Left renal cortex interstitium (tissue), 4 donors: Measurements from ENCODE around the gene RGS11. TPM values are rescaled to one million over a fixed set of nuclear protein-coding genes. Genes with fewer than 3 reads are reported as not detected.

Experiments
- DNase-seq, 4 donors: peaks; one replicate each; pipeline ENCODE4 v3.0.0-alpha.2; 2013; ENCODE audit warnings: low read depth in 4 of 4, low spot score in 2 of 4, missing footprints in 1 of 4
- polyA plus RNA-seq, 4 donors: library from polyadenylated mRNA; unstranded; fragments of 120-200 nt; gene quantifications; one replicate each; pipeline ENCODE4 v1.2.1, GENCODE V29; 2013; ENCODE audit not compliant: insufficient read length in 4 of 4

RGS11 gene
- polyA plus RNA-seq, 4 donors = 0.46 to 2.7 (median 1.8) TPM

DNA sequence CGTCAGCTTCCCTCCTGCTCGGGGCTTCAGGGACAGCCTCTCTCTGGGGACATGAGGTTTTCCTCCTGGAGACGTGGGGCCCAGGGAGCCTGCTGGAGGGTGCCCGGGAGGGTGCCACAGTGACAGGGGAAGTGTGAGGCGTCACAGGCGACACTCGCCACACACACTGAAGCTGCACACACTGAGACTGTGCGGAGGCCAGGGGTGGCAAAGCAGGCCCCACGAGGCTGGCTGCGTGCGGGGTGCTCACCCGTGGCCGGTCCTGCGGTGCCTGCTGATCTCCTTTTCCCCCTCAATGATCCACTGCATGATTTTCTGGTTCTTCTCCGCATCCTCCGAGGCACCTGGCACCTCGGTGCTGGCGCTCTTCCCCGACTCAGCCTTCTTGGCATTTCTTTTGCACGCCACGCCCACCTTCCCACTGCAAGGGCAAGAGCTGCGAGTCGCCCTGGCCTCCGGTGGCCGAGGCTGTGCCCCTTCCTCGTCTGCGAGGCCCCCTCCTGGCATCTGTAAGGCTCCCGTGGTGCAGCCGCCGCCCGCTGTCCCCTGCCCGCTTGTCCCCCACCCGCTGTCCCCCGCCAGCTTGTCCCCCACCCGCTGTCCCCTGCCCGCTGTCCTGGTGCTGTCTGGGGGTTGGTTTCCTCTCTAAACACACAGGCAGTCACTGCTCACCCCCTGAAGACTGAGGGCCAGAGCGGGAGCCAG, 21.2 kb upstream of the RGS11 start:
- no peak for DNase-seq

DNA sequence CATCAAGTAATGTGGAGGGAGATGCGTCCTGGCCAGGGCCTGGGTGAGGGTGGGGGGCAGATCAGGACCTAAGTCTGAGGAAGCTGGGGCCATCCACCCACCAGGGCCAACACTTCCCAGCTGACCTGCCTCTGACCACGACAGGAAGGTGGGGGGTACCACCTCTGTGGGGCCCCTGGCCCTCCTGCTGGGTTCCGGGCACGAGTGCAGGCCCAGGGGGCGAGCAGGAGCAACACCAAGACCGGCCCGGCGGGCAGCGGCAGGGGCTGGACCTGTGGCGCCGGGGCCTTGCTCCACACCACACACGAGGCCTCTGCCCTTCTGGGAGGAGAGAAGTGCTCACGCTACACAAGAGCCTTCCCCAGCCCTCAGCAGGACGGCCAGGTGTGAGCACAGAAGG, 20.5 kb upstream of the RGS11 start:
- DNase-seq = no peak

DNA sequence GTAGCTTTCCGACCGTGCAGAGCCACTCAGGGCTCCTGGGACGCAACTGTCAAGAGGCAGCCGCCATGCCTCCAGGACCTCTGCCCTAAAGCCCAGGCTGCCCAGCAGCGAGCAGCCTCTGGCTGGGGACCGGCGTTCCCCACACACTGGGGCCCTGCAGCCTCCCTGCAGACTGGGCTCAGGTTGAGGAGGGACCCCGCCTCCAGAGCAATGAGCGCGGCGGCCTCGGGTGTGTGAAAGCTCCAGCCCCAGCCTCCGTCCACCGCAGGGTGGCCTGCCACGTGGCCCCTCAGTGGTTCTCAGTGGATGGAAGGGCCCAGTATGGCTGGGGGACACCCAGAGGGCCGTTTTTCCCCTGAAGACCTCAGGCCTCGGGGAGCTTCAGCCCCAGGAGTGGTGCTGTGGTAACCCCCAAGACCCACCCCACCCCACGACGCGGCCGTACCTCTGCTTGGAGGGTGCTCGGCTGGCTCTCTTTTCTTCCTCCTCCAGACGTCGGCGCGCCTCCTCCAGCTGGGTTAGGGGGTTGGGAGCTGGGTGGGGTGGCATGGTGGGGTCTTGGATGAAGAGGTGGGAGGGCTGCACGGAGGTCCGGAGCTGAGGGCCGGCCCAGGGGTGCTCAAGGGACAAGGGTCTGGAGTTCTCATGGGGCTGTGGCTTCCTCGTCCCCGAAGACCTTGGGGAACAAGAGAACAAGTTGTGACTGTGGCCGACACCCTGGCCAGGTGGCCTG, 17.5 kb upstream of the RGS11 start:
- no peak for DNase-seq

DNA sequence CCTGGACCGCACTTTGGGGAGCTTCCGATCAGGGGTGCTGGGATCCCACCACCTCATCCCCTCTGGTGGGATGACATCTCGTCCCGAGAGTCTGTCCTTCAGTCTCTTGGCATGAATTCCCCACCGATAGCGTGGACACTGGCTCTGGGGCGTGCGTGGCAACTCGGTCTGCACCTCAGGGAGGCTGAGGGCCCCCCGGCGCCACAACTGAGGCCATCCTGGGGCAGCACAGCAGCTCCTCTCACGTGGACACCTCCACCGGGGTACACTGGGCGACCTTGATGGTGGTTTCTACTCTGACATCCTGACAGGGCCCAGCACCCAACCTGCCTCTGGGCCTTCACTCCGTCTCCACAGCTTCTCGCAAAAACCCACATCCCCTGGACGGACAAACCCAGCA, 15.8 kb upstream of the RGS11 start:
- DNase-seq = no peak

DNA sequence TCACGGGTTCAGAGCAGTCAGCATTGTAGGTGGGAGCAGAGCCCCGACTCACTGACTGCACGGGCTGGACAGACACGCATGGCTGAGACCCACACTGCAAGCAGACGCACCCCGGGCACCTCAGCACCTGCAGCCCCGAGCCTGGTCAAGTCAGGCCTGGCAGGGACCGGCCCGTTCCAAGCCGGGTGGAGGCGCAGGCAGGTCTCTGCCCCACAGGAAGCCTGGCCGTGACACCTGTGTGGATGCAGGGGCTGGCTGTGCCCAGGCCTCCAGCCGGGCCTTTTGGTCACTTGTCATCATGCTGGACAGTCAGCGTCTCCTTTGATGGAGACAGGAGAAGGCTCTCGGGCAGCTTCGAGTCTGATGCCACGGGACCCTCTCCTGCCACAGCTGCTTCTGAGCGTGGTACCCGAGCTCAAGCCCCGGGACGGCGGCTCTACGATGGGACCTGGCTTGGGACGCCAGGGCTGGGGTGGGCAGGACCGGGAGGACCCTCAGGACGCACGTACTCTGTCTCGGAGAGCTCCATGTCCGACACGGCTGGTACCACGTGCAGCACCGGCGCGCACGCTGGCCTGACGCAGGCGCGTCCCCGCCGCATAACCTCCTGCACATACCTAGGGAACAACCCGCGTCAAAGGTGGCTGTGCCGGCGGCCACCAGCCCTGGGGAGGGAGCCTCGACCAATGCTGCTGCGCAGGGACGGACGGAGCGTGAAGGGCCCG, 15.1 kb upstream of the RGS11 start:
- no peak for DNase-seq

DNA sequence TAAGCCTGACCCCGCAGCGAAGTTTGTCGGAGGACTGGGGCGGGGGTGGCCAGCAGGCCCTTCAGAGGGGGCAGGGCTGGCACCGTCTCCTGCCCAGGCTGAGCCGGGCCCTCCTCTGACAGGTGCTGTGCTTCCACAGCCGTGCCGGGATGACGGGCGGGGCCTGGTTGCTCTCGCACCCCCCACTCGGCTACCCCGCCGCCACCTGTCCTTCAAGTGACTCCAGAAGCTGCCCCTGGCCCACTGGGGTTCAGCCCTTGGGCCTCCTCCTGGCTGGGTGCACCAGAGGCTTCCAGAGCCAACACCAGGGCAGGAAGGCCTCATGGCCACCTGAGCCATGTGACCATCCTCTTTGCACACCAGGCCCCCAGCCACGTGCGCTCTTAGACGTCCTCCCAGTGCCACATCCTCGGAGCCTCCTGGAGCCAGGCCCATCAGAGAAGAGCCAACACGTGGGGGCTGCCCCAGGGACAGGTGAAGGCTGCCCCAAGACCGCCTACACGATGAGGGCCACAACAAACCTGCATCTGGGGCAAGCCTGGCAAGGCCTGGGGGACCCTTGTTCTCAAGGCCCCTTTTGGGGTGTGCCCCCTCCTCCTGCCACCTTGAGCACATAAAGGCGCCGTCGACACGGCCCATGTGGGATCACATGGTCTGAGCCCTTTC, 14.4 kb upstream of the RGS11 start:
- DNase-seq = no peak

DNA sequence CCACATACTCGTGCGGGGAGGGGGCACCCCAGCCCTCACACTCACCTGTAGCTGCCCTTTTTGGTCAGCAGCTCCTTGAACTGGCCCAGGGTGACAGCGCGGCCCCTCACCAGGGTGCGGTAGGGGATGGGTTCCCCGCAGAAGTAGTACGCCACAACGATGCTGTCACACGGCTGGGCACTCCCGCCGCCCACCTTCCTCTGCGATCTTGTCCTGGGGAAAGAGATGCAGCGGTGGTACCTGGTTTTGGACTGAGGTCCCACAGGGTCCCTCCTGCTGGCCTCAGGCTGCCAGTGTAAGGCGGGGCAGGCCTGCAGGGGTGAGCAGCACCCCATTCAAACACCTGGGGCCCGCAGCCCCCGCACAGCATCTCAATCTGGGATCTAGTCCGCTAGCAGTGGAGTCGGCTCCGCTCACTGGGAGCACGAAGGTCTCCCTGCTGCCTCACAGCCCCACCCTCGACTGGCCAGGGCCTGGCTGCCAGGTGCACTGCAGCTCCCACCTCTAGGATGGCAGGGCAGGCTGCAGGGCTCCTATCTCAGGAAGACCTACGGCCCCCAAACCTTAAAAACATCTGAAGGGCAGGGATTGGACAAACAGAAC, 13.8 kb upstream of the RGS11 start:
- no peak for DNase-seq

DNA sequence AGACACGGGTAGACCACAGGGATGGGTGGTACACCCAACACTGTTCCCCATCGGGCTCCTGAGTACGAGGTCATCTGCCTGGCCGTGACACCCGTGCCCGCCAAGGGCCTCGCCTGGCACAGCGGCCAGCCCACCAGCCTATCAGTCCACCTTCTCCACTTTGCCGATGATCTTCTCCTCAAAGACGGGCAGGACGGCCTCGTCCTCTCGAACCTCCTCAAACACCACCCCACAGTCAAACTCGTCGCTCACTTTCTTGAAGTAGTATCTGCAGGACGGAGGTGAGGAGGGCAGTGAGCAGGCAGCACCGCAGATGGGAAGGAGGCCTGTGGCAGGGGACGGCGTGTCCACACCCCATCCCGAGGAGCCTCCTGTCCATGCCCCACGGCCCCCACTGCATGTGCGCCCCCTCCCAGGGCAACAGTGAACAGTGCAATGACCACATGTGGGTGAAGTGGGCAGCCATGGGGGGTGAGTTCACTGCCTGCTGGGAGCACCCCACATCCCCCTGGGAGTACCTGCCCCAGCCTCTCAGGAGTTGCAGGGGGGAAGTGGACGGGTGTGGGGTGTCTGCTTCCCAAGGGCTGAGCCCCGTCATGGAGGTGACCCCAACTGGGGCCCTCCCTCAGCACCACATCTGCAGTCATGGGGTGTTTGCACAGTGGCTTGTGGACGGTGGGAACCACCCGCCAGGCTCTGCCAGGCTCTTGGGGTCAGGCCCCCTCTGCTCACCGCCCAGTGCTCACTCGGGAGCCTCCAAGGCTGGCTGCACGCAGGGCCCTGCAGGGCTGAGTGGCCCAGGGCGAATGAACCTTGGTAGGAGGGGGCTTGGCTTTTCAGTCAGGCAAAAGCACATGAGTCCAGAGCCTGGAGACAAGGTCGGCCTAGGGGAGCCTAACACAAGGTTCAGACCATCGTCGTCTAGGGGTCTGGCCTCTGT, 12.5 kb upstream of the RGS11 start:
- DNase-seq = no peak

DNA sequence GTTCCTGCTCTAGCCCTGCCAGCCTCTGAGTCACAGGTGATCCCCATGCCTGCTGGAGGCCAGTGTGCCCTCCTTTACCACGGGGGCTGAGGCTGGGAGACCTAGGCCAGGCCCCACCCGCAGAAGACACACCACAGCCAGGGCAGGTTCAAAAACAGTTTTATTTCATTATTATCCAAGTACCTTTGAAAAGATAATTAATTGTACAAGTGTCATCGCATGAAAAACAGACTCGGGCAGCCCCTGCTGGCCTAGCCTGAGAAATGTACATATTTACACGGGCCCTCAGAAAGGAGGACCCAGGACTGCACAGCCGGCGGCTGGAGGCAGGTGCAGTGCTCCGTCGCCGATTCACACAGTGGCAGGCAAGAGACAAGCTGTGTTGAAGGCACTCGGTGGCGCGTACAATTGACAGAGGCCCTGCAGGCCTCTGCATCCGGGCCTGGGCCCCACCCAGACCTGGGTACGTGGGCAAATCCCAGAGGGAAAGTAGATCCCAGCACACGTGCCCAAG, 11.6 kb upstream of the RGS11 start:
- DNase-seq = no peak

DNA sequence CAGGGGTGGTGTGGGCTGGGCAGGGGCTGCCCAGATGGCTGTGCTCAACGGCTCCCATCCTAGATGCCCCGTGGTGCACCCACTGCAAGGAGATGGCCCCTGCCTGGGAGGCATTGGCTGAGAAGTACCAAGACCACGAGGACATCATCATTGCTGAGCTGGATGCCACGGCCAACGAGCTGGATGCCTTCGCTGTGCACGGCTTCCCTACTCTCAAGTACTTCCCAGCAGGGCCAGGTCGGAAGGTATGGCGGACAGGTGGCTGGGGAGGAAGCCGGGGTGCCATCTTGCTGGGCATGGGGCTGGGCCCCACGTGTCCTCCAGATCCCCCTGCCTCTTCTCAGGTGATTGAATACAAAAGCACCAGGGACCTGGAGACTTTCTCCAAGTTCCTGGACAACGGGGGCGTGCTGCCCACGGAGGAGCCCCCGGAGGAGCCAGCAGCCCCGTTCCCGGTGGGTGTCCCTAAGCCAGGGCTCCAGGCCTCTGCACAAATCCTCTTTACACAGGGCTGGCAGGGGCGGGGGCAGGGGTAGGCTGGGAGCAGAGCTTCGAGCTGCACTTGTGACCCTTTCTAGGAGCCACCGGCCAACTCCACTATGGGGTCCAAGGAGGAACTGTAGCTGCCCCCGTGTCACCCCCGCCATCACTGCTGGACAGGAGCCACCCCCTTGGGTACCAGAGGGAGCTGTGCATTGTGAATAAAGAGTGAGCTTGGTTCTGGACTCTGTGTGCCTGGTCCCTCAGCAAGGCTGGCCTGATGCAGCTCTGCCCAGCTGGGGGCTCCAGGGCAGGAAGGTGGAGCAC, 10.9 kb upstream of the RGS11 start:
- no peak for DNase-seq

DNA sequence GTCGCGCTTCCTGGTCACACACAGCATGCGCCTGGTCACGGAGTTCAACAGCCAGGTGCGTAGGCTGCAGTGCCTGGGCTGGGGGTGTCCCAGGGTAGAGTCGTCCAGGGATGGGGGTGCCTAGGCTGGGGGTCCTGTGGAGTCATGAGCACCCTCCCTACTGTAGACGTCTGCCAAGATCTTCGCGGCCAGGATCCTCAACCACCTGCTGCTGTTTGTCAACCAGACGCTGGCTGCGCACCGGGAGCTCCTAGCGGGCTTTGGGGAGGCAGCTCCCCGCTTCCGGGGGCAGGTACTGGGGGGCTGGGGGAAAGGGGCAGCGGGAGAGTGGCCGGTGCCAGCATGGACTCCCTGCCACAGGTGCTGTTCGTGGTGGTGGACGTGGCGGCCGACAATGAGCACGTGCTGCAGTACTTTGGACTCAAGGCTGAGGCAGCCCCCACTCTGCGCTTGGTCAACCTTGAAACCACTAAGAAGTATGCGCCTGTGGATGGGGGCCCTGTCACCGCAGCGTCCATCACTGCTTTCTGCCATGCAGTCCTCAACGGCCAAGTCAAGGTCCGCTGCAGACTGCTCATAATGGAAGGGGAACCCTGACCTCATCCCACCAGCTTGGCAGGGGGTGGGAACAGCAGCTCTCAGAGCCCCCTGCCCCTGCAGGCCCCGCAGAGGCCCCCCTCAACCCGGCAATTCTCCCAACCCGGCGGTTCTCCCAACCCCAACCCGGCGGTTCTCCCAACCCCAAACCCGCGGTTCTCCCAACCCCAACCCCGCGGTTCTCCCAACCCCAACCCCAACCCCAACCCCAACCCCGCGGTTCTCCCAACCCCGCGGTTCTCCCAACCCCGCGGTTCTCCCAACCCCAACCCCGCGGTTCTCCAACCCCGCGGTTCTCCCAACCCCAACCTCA, 9.7 kb upstream of the RGS11 start:
- DNase-seq = no peak

DNA sequence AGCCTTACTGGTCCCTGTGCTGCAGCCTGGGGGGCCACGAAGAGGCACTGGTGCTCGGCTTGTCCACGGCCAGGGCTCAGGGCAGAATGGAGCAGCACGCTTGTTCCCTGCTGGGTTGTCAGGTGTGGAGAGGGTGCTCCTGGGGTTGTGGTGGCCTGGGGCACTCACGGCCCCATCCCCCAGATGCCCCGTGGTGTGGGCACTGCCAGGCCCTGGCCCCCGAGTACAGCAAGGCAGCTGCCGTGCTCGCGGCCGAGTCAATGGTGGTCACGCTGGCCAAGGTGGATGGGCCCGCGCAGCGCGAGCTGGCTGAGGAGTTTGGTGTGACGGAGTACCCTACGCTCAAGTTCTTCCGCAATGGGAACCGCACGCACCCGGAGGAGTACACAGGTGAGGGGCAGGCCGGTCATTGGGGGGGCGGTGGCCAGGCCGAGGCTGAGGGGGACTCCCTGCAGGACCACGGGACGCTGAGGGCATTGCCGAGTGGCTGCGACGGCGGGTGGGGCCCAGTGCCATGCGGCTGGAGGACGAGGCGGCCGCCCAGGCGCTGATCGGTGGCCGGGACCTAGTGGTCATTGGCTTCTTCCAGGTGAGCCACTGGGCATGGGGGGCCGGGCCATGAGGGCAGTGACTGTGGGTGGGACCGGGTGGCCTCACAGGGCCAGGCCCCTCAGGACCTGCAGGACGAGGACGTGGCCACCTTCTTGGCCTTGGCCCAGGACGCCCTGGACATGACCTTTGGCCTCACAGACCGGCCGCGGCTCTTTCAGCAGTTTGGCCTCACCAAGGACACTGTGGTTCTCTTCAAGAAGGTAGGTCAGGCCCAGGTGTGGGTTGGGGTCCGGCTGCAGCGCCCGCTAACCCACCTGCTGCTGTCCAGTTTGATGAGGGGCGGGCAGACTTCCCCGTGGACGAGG, 8.7 kb upstream of the RGS11 start:
- no peak for DNase-seq

DNA sequence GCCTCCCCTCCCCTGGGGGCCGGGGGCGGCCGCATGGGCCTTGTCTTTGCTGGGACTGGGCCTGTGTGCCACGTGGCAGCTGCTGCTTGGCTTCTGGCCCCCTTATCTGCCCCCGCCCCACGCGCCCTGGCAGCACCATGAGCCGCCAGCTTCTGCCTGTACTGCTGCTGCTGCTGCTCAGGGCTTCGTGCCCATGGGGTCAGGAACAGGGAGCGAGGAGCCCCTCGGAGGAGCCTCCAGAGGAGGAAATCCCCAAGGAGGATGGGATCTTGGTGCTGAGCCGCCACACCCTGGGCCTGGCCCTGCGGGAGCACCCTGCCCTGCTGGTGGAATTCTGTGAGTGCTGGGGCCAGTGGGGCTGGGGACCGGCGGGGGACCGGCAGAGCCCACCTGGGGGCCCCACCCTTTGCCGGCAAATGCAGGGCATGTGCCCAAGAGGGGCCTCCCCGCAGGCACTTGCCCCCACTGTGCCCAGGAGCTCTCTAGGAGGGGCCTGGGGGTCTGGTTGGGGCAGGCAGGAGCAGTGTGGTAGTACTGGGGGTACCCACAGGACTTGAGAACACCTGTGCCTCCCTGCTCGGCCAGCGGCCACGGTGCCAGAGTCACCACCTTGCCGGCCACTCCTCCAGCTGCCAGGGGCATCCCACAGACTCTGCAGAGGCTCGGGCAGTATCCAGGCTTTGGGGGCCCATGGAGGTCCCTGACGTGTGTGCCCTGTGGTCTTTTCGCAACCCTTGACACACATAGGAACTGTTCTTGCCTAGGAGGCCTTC, 7.5 kb upstream of the RGS11 start, which contains the start of gene PDIA2:
TSS of gene PDIA2 (plus strand) at position 132 of the 773 bp plus-strand sequence. CDS start at position 138, 6 bp downstream.
- DNase-seq = no peak

DNA sequence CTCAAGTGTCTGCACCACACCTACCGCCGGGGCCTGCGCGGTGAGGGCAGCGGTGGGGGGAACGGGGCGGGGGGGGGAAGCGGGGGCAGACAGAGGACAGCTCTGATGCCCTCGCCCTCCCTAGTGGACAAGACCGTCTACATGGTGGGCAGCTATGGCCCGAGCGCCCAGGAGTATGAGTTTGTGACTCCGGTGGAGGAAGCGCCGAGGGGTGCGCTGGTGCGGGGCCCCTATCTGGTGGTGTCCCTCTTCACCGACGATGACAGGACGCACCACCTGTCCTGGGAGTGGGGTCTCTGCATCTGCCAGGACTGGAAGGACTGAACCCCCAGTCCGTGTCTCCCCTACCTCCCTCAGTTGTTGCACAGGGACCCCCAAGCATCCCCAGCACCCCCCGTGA, 6.7 kb upstream of the RGS11 start:
- no peak for DNase-seq

DNA sequence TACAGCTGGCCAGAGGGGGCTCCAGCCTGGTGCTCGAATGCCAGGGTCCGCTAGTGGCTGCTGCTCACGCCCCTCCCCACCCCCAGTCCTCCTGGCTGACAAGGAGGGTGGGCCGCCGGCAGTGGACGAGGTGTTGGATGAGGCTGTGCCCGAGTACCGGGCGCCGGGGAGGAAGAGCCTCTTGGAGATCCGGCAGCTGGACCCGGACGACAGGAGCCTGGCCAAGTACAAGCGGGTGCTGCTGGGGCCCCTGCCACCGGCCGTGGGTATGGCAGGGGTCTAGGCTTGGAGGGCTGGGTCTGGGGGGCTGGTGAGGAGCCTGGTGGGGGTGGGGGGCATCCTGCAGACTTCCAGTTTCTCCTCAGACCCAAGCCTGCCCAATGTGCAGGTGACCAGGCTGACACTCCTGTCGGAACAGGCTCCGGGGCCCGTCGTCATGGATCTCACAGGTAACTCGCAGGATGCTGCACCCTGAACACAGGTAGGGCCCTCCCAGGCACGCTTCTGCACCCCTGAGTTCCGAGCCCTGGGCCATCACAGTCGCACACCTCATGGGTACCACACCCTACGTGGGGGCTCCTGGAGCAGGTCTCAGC, 6.0 kb upstream of the RGS11 start:
- no peak for DNase-seq
